HL-60 (cell line): ENCODE data around the gene RERE.

Experiments used
- DNase-seq, 2 experiments: peaks; one replicate each; pipeline ENCODE4 v3.0.0-alpha.2; 2010 to 2020; ENCODE audit warnings: low read depth in 1 of 2, low spot score in 1 of 2
- H3K27ac ChIP-seq: fragments of 250-450 bp; sonication (Bioruptor Pico); replicated peaks from 2 replicates; pipeline ENCODE4 v1.5.1; 2020; ENCODE audit warnings: mild to moderate bottlenecking, moderate library complexity
- H3K27me3 ChIP-seq: fragments of 250-450 bp; sonication (Bioruptor Pico); 2 replicates; pipeline ENCODE4 v1.5.1; 2021; ENCODE audit warnings: mild to moderate bottlenecking, moderate library complexity; ENCODE audit not compliant: insufficient read depth, poor library complexity, severe bottlenecking
- H3K4me3 ChIP-seq: replicated peaks from 2 replicates; pipeline ENCODE4 v1.5.1; 2011; ENCODE audit warnings: mild to moderate bottlenecking, control low read depth, low read length; ENCODE audit not compliant: insufficient read depth
- CTCF ChIP-seq: IDR thresholded peaks from one replicate; pipeline ENCODE4 v1.5.1; 2011; ENCODE audit warnings: low read length, control low read depth, inconsistent platforms; ENCODE audit not compliant: insufficient read depth
- GABPA ChIP-seq: IDR thresholded peaks from 2 replicates; pipeline ENCODE4 v1.6.1; 2012; ENCODE audit warnings: low read depth
- POLR2AphosphoS5 ChIP-seq: IDR thresholded peaks from 2 replicates; pipeline ENCODE4 v1.6.1; 2012; ENCODE audit warnings: low read depth
- REST ChIP-seq: IDR thresholded peaks from 2 replicates; pipeline ENCODE4 v1.6.1; 2012; ENCODE audit warnings: low read depth; ENCODE audit not compliant: insufficient replicate concordance
- SPI1 ChIP-seq: IDR thresholded peaks from 2 replicates; pipeline ENCODE4 v1.6.1; 2012; ENCODE audit warnings: low read depth, mild to moderate bottlenecking, borderline replicate concordance

Gene RERE

GRCh38 chr1:8544644-8545043, 272.8 kb downstream of the RERE start:
- TF ChIP-seq REST (no peak), GABPA (no peak), POLR2AphosphoS5 (no peak), SPI1 (no peak), CTCF (no peak)
- no peak overlapping the region for H3K4me3 ChIP-seq
- no peaks in the 10 kb centered on the region for H3K27me3 ChIP-seq
- no peak overlapping the region for H3K27ac ChIP-seq
- no peak for DNase-seq

GRCh38 chr1:8543965-8544364, 273.5 kb downstream of the RERE start:
- Histone ChIP-seq H3K27me3 (no peaks in the 10 kb centered on the region), H3K27ac (no peak overlapping the region), H3K4me3 (no peak overlapping the region)
- DNase-seq = no peak
- TF ChIP-seq CTCF (no peak), REST (no peak), SPI1 (no peak), GABPA (no peak), POLR2AphosphoS5 (no peak)

- H3K27ac ChIP-seq = no peak overlapping the region
- H3K27me3 ChIP-seq = no peaks in the 10 kb centered on the region
- no peak for DNase-seq
- H3K4me3 ChIP-seq = no peak overlapping the region
- no peak for TF ChIP-seq SPI1
- no peak for TF ChIP-seq POLR2AphosphoS5
- TF ChIP-seq GABPA = no peak
- no peak for TF ChIP-seq REST
- TF ChIP-seq CTCF = no peak
Measured at GRCh38 chr1:8541961-8542521, 275.4 kb downstream of the RERE start.
